CD4-positive, alpha-beta T cell treated with Interleukin-2 at 100 ng/mL for 4 hours (primary cell): ENCODE measurements around the gene NLRX1.
A peak's percentile ranks its signal among the peaks of the same experiment; 100 is the strongest.
"Not testable (repeated sequence)": the region's sequence is repeated elsewhere in the genome, so short reads cannot be mapped to it uniquely, and the experiment has no call there.

ENCODE experiments used
- DNase-seq: peaks from one replicate; pipeline ENCODE4 v3.0.0-alpha.2; 2020; ENCODE audit warnings: low spot score

Gene NLRX1, protein sequence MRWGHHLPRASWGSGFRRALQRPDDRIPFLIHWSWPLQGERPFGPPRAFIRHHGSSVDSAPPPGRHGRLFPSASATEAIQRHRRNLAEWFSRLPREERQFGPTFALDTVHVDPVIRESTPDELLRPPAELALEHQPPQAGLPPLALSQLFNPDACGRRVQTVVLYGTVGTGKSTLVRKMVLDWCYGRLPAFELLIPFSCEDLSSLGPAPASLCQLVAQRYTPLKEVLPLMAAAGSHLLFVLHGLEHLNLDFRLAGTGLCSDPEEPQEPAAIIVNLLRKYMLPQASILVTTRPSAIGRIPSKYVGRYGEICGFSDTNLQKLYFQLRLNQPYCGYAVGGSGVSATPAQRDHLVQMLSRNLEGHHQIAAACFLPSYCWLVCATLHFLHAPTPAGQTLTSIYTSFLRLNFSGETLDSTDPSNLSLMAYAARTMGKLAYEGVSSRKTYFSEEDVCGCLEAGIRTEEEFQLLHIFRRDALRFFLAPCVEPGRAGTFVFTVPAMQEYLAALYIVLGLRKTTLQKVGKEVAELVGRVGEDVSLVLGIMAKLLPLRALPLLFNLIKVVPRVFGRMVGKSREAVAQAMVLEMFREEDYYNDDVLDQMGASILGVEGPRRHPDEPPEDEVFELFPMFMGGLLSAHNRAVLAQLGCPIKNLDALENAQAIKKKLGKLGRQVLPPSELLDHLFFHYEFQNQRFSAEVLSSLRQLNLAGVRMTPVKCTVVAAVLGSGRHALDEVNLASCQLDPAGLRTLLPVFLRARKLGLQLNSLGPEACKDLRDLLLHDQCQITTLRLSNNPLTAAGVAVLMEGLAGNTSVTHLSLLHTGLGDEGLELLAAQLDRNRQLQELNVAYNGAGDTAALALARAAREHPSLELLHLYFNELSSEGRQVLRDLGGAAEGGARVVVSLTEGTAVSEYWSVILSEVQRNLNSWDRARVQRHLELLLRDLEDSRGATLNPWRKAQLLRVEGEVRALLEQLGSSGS

DNA sequence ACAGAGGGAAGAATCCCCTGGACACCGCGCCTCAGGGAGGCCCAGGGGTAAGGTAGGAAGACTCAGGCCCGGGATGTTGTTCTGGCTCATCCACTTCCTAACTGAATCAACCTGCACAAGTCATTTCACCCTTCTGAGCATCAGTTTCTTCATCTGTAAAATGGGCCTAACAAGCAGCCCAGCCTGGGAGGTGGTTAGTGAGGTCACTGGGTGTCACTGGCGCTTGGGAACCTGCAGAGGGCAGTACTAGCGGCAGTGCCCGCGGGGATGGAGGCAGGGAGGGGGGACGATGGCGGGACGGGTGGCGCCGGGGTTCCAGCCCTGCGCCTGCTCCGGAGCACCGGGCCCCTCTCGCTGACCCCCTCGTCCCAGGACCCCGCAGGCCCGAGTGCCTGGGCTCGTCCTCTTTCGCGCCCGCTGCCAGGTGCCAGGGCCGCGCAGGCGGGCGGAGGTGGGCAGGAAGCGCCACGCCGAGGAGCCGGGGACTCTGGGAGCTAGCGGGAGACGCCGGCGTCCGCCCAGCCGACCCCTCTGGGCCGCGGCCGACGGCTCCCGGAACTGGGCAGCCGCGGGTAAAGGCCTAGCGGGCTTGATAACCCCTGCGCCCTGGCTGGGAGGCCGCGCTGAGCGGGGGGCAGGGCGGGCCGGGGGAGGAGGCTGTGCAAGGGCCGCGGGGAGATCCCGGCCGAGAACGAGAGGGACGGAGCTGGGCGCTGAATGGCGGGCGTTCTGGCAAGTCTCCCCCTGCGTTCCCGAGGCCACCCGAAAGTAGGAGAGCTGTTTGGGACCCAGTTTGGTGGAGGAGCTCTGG lies at the start of gene NLRX1:
Gene NLRX1 (plus strand): TSS at position 255 of the 811 bp plus-strand sequence. CDS start 2,679 bp downstream, outside the sequence.
- peak; percentile 87 for DNase-seq

DNA sequence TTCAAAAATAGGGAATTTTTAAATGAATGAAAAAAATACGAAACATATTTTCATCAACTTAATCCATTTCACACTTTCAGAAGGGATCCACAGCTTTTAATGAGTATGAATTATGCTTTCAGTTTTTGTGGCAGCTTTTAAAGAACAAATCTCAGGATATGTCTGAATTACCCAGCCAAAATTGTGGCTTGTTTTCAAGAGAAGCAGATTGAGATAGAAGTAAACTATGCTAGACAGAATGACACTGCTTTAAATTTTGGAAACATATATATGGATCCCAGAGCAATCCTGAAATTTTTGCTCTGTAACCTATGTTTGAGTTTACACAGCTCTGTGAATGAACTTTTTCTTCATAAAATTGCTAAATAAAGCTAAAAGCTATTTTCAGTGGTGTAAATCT lies 49.6 kb upstream of the NLRX1 start:
- no peak for DNase-seq

DNA sequence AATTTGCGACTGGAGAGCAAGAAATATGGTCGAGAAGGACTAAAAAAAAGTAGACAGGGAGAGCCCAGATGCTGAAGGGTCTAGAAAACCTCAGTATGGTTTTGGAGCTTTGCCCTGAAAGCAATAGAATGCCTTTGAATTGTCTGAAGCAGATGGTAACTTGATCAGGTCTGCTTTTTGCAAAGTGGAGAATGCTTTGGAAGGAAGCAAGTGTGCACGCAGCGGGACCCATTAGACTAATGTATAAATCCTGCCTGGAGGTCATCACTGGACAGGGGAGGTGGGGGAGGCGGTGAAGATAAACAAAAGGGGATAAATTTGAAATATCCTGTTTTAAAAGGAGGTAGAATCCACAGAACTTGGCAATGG lies 47.9 kb upstream of the NLRX1 start:
- DNase-seq, result no peak

DNA sequence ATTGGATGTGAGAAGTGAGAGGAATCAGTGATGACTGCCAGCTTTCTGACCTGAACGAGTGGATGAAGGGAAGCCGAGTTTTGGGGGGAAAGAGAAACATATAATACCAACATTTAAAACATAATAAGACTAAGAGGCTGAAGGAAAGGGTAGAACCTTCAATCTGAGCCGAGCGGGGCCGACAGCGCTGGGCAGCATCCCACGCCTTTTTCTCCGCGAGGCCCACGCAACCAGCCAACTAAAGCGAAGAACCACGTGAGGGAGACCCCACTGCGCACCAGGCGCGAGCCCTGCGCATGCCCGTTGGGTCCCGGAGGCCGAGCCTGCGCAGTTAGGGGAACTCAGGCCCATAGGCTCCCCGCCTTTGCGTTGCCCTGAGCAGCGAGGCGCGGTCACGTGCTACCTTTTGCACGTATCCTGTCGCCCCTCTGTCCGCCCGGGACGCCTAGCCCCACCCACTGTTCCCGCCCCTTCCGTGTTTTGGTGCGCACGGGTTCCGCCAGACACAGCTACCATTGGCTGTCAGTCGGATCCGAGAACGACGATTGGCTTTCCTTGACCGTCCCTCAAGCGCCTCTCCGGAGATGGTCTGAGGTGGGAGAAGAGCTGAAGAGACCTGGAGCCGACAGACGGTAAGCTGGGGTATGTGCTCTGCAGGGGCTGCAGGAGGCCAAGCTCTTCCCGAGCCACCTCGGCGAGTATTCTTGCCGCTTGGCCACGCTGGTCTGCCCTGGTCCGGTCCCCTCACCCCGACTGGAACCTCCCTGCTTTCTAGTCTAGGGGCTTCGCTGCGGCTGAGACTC lies 47.3 kb upstream of the NLRX1 start, which contains the start of gene HINFP:
Gene HINFP (plus strand): TSS at position 573 of the 803 bp plus-strand sequence. CDS start 5,365 bp downstream, outside the sequence.
- peak; percentile 100 for DNase-seq

DNA sequence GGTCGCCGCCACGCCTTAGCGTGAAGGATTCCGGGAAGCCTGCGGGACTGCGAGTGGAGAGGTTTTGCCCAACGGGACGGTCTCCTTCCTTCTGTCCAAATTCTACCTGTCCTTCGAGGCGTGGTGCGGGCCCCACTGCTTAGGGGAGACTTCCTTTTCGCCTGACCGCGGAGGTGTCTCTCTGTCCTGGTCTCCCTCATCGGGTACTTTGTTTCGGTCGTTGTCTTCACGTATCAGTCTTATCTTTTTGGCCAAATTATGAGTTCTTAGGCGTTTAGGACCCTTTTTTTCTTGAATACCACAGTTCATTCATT lies 46.8 kb upstream of the NLRX1 start:
- DNase-seq, result no peak

DNA sequence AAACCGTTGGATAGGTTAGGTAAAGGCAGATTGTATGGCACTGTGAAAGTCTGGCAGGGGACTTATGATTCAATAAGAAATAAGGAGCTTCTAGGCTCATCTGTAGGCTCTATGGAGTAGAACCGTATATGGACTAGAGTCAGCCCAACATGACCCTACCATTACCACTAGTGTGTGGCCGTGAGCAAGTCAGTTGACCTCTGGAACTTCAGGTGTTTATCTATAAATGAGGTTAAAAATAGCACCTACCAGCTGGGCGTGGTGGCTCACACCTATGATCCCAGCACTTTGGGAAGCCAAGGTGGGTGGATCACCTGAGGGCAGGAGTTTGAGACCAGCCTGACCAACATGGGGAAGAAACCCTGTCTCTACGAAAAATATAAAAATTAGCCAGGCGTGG lies 42.7 kb upstream of the NLRX1 start:
- DNase-seq, result no peak

DNA sequence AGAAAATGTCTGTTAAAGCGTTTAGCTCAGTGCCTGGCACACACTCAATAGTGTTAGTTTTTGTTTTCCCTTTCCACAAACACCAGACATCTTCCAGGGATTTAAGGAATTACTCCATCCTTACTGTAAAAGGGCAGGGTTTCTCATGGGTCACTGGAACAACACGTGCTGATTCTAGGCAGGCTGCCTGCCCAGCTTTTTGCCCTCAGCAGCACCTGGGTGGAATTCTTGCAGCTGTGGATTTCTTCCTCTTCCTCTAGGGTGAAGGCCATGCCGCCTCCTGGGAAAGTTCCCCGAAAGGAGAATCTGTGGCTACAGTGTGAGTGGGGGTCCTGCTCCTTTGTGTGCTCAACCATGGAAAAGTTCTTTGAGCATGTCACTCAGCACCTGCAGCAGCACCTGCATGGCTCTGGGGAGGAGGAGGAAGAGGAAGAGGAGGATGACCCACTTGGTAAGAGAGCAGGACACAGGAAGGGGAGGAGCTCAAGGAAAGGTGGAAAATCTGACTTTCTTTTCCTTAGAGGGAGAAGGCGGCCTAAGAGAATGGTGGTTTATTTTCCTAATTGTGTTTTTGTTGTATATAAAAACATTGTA lies 41.8 kb upstream of the NLRX1 start:
- no peak for DNase-seq

DNA sequence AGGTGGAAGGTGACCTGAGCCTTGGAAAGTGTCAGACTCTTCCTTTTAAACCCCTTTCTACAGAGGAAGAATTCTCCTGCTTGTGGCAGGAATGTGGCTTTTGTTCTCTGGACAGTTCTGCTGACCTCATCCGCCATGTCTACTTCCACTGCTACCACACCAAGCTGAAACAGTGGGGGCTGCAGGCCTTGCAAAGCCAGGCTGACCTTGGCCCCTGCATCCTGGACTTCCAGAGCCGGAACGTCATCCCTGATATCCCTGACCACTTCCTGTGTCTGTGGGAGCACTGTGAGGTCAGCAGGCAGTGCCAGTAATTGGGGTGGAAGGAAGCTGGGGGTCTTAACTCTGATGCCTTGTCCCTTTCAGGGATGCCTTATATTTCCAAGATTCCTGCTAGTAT lies 37.9 kb upstream of the NLRX1 start:
- no peak for DNase-seq

DNA sequence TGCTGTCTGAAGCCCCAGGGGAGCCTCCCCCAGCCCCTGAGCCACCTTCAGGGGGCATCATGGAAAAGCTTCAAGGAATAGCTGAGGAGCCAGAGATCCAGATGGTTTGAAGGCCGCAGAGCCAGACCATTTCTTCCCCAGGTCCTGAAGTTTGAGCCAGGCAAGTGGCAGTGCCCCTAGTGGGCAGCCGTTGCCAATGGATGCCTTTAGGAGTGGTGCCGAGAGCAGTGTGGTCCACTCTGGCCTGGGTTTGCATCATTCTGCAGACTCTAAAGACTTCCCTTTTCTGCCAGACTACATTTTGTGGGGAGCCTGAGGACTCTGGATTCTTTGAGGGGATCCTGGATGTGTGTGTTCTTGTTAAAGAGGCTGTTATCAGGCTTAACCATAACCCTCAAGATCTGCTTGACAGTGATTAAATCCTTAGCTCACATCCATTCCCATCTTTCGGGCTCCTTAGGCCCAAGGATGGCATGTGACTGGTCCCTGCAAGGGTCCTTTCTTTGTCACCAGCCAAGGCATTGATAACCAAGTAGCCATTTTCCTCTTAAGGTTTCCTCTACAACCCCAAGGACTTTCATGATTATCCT lies 34.0 kb upstream of the NLRX1 start:
- no peak for DNase-seq

DNA sequence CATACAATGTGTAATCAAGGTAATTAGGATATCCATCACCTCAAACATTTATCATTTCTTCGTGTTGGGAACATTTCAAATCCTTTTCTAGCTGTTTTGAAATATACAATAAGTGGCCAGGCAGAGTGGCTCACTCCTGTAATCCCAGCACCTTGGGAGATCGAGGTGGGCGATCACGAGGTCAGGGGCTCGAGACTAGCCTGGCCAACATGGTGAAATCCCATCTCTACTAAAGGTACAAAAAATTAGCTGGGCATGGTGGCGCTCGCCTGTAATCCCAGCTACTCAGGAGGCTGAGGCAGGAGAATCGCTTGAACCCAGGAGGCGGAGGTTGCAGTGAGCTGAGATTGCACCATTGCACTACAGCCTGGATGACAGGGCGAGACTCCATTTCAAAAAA lies 29.2 kb upstream of the NLRX1 start:
- DNase-seq, result not testable (repeated sequence)

DNA sequence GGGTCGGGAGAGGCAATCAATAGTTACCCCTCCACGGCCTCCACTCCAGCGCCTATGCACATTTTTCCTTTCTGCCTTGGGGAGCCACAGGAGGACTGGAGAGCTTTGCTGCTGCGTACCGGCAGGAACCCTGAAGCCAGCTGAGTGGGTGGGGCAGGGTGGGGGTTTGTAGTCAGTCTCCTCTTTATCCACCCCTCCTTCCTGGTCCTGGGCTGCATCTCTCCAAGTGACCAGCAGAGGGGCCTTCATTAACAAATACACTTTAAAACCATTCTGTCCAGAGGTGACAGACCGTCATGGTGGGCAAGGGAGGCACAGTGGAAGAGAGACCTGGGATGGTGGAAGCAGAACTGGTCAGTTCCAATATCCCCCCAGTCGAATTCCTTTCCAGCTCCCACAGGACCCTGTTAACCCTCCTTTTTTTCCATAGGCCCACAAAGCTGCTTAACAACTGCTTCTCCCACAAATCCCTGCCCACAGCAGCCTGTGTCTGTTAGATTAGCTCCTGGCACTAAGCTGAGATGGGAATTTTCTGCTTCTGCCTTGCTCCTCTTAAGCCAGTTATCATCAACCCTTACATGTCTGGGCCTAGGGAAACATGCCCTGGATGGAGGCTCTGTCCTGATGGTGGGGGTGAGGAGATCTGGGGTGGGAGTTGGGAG lies 23.6 kb upstream of the NLRX1 start:
- DNase-seq, result peak; percentile 33

DNA sequence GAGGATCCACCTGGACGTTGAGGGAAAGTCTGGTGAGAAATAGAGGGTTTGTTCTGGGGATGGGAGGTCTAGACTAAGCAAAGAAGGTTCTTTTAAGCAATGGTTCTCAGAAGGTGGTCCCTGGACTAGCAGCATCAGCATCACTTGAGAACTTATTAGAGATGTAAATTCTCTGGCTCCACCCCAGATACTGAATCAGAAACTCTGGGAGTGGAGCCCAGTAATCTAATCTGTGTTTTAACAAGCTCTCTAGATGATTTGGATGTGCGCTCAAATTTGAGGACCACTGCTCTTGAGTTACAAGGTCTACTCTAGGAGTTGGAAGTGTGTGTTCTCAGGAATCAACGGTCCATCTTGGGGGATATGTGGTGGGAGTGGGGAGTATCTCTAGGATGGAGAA lies 23.0 kb upstream of the NLRX1 start:
- DNase-seq, result no peak

DNA sequence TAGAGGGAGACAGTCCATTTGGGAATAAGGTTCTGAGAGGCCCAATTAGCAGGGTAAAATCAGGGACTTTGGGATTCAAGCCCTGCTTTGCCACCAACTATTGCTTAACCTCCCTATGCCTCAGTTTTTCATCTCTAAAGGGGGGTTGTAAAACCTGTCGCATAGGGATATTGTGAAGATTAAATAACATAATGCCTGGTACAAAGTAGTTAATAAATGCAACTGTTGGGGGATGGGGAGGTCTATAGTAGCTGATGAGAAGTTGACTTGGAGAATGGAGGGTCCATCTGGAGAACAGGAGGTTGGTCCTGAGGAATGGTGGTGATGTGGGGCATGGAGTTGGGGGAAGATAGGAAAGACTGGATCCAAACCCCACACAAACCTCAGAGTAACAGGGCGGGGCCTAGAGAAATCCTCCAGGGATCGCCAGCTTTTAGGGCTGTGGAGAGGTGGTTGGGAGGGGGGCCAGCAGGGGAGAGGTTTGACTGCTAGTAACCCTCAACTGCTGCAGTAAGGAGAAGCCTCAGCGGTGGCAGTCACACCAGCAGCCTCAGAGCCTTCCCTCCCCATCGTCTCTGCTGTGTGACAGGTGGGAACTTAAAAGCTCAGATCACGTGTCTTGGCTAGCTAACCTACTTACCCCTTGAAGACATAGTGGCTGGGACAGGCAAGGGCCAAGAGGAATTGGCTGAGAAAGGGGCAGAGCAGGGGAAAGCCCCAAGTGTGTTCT lies 20.8 kb upstream of the NLRX1 start:
- no peak for DNase-seq

DNA sequence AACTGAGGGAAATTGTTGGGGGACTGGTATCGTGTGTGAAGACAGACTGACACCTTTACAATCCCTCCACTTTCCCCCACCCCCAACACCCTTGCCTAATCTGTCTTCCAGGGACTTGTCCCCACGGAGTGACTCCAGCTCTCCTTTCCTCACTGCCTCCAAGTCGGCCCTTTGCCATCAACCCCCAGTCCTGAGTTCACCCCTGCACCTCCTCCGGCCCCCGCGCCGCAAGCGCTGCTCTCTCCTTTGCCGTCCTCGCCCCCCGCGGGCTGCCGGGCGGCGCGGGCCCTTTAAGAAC lies 19.9 kb upstream of the NLRX1 start:
- DNase-seq, result no peak

DNA sequence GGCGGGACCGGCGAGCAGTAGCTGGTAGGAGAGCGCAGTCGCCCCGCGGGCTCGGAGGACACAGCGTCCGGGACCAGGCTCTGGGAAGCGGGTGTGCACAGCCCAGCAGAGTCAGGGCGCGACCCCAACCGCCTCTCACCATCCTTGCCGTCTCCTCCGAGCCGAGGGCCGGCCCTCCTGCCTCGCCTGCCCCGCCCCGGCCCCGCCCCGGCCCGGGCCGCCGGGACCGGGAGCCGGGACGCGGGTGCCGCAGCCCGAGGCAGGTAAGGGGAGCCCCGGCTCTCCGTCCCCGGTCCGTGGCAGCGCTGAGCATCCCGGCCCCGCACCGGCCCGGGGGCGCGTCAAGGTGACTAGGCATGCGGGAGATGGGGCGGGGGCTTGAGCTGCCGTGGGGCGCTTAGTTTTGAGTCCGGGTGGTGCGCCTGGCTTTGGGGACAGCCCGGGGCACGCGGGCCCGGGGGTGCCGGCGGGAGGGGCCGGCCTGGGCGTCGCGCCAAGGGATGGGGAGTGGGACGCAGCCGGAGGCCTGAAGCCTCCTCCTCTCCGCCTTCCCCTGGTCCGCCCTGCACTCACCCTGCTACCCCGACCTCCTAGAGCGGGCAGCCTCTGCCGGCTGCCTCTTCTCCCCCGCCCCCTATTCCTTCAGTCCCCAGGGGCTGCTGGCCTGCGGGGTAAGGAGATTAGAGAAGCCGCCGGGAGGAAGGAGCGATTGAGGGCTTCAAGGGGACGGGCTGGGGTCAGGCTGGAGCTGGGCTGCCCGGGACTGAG lies 19.3 kb upstream of the NLRX1 start, which contains the start of gene ABCG4:
Gene ABCG4 (plus strand): TSS at position 35 of the 768 bp plus-strand sequence. CDS start 914 bp downstream, outside the sequence.
- no peak for DNase-seq

DNA sequence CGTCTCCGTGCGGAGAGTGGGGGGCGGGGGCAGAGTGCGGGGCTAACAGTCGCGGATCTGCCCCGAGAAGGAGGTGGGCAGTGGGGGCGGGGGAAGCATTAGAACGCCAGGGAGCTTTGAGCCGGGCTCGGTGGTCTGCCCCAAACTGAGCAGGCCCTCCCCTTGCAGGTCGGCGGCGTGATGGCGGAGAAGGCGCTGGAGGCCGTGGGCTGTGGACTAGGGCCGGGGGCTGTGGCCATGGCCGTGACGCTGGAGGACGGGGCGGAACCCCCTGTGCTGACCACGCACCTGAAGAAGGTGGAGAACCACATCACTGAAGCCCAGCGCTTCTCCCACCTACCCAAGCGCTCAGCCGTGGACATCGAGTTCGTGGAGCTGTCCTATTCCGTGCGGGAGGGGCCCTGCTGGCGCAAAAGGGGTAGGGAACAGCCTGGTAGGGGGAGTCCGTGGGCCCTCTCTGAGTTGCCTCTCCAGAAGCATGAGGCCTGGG lies 18.7 kb upstream of the NLRX1 start:
- no peak for DNase-seq

DNA sequence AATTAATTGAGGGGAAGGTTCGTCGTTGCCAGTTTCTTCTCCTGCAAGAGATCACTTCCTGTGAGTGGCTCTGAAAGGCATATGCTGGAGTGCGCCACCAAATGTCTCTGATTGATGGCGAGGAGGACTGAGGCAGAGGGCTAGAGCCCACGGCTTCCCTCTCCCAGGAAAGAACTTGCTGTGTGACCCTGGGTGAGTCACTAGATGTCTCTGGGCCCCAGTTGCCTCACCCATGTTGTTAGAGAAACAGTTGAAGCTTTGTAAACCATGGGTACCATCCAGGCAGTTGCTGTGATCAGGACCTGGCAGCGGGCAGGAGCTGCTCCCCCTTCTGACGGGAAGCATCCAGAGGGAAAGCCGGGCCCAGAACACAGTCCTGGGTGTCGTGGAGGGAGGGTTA lies 16.5 kb upstream of the NLRX1 start:
- DNase-seq, result no peak

DNA sequence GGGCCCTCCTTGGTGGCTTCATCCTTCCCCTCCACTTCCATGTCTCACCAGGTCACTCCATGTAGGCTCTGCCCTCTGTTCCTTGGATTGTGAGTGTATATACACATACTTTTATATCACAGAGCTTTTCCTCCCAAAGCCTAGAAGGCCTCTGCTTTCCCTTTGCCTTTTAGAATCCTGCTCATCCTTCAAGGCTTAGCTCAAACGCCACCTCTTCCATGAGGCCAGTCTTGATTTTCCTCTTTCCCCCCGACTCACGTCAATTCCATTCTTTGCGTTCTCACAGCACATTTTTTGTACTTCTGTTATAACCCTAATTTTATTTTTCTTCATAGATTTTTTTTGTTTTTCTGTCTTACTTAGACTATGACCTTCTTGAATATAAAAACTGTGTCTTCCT lies 15.9 kb upstream of the NLRX1 start:
- no peak for DNase-seq
